Activated CD4-positive, alpha-beta T cell treated with anti-CD3 and anti-CD28 coated beads, Interleukin-10, Interleukin-2, amounts not matched to agents 100 ng/mL and 50 ng/mL, durations not matched to agents 16 hours and 8 hours (primary cell): ENCODE data around the gene BTAF1.

ENCODE experiments used
- DNase-seq: peaks from one replicate; pipeline ENCODE4 v3.0.0-alpha.2; 2020

The BTAF1 gene

DNA sequence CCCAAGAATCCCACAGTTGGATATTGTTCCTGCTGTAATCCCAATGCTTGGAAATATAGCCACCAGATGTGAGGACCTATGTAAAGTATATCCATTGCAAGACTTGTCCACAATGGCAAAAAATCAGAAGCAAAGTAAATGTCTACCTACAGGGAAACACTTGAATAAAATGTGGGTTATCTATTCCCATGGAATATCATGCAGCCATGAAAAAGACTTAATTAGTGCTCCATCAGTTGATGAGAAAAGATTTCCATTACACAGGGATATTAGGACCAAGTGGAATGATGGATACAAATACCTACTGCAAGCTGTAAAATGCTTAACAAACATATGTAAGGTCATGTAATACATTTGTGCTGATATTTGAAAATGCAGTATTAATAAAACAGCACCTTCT is 131.2 kb downstream of the BTAF1 start:
- no peak for DNase-seq

DNA sequence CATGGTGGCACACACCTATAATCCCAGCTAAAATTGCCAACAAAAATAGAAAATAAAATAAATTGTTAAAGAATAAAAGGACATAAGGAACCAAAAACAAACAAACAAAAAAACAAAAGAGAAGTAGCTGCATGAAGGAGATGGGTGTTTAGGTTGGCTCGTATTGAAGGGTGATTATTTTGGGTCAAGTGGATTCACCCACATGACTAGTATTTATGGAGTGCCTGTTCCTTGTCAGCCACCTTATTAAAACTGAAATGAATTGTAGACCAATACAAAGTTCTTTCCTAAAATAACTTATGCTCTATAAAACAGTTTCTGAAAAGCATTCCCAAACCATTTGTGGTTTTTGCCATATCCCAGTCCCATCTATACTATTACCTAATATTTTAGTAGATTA is 138.7 kb downstream of the BTAF1 start:
- no peak for DNase-seq

GRCh38 chr10:92064506-92064905 is 140.9 kb downstream of the BTAF1 start:
- no peak for DNase-seq

DNA sequence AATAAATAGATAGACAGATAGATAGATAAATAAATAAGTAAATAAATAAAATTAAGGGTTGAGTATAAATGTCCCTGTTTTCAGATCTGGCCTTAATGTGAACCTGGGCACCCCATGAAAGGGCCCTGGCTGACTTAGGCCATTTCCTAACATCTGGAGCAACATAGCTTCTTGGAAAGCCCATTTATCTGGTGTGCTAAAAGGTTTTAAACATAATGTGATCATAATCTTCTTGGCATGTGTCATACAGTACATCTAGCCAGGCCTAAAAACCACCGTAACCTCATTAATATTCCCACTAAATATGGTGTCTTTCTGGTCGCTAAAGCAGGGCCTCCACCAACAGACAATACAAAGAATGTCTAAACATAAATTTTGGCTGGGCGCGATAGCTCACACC is 142.8 kb downstream of the BTAF1 start:
- no peak for DNase-seq

DNA sequence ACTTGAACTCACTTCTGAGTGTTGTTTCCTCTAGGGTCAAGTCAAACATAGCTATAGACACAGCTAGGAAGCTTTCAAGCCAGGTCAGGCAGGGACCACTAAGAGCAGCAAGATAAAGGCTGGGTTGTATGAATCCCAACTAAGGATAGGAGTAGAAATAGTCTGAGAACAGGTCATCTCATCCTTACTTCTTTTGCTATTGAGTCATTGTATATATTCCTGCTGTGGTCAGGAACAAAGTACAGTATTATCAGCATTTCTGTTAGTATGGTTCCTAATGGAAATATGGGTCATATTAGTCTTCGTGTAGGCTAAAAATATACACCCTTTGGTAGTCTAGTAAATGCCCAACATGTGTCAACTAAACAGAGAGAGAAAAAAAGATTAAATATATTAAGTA is 145.3 kb downstream of the BTAF1 start:
- DNase-seq: no peak

DNA sequence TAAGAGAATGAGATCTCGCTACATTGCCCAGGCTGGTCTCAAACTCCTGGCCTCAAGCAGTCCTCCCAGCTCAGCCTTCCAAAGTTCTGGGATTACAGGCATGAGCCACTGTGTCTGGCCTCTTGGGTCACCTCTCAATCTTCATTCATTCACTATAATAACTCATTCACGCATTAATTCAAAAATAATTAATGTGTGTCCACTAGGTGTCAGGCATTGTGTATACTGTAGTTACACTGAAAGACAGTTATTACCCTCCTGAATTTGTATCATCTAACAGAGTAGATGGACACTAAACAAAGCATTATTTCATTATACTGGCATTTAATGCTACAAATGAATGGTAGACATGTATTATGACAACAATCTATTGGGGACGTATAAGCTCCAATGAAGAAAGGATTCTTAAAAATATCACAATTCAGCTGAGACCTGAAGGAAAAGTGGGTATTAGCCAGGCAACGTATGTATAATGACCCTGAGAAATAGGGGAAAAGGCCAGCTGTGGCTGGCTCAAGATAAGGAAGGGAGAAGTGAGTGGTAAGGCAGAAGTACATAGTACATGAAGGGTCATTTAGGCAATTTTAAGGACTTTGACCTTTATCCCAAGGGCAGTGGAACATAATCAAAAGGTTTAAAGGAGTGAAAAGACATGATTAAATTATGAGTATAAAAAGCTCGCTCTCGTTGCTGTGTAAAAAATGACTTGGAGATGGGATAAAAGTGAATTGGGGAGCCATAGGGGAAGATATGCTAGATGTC is 150.7 kb downstream of the BTAF1 start:
- DNase-seq: peak; percentile 5

DNA sequence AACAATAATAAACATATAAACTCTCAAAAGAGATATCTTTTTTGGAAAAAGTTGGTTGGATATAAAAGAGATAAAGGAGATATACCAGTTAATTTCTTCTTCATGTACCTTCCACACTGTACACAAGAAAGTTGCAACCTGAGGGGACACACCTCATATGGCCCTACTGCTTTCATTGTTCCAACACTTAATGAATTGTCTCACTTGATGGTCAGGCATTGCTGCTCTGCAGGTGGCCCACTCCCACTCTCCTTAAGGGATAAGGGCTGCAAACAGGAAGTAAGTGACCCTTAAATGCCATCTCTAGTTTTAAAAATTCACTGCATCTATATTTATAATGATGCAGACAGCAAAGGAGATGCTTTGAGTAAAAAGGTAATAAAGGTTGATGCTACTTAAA is 152.3 kb downstream of the BTAF1 start:
- no peak for DNase-seq

- DNase-seq: no peak
These were observed 153.2 kb downstream of the BTAF1 start for GRCh38 chr10:92076722-92077121.

DNA sequence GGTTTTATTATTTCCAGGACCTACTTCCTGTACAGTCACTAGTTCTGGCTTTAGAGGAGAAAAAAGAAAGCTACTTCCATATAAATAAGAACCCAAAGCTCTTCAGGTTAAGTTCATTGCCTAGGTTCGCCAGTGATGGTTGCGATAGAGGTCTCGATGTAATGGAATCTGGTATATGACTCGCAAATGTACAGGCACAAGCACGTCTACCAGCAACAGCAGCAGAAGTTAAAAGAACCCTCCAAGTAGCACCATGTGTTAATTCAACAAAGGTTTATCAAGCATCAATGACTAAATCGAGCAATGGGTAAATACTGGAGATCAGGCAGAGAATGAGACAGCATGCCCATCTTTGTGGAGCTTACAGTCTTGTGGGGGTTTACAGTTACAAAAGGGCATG is 155.4 kb downstream of the BTAF1 start:
- no peak for DNase-seq
